ENCODE data around the gene RMND1.
"Not testable (repeated sequence)": the region's sequence is repeated elsewhere in the genome, so short reads cannot be mapped to it uniquely, and the experiment has no call there.

Gene RMND1

GRCh38 chr6:151451950-151452749 is at the start of gene RMND1:
Gene RMND1 (minus strand): TSS chr6:151452126. CDS start chr6:151445811, 6,315 bp downstream.
- peak; percentile 100 for DNase-seq

- no peak for DNase-seq
Observed at GRCh38 chr6:151499551-151499950, 47.6 kb upstream of the RMND1 start.

- DNase-seq: peak; percentile 4
Observed at GRCh38 chr6:151498327-151498726, 46.4 kb upstream of the RMND1 start.

GRCh38 chr6:151497905-151498304 is 46.0 kb upstream of the RMND1 start:
- DNase-seq: no peak

- no peak for DNase-seq
Observed at GRCh38 chr6:151495380-151495779, 43.5 kb upstream of the RMND1 start.

- peak; percentile 23 for DNase-seq
Observed at GRCh38 chr6:151494936-151495320, 43.0 kb upstream of the RMND1 start.

GRCh38 chr6:151494235-151494935 is 42.5 kb upstream of the RMND1 start:
- peak; percentile 48 for DNase-seq

GRCh38 chr6:151493804-151494234 is 41.9 kb upstream of the RMND1 start, which contains the start of gene CCDC170:
Gene CCDC170 (plus strand): TSS chr6:151494017. CDS start chr6:151494129, 112 bp downstream.
- DNase-seq: peak; percentile 25

GRCh38 chr6:151493161-151493803 is 41.4 kb upstream of the RMND1 start:
- no peak for DNase-seq

GRCh38 chr6:151490996-151491395 is 39.1 kb upstream of the RMND1 start:
- no peak for DNase-seq

- peak; percentile 11 for DNase-seq
Observed at GRCh38 chr6:151488226-151488625, 36.3 kb upstream of the RMND1 start.

GRCh38 chr6:151483994-151484393 is 32.1 kb upstream of the RMND1 start:
- DNase-seq: no peak

GRCh38 chr6:151482290-151482689 is 30.4 kb upstream of the RMND1 start:
- peak; percentile 54 for DNase-seq

- DNase-seq: peak; percentile 19
Observed at GRCh38 chr6:151481786-151482185, 29.9 kb upstream of the RMND1 start.

GRCh38 chr6:151478670-151479069 is 26.7 kb upstream of the RMND1 start:
- DNase-seq: no peak

- DNase-seq: no peak
Observed at GRCh38 chr6:151477726-151478125, 25.8 kb upstream of the RMND1 start.

- peak; percentile 53 for DNase-seq
Observed at GRCh38 chr6:151475653-151476523, 24.0 kb upstream of the RMND1 start.

GRCh38 chr6:151464702-151465101 is 12.8 kb upstream of the RMND1 start:
- DNase-seq: no peak

- no peak for DNase-seq
Observed at GRCh38 chr6:151461673-151462072, 9.7 kb upstream of the RMND1 start.

- not testable (repeated sequence) for DNase-seq
Observed at GRCh38 chr6:151455751-151456398, 3.9 kb upstream of the RMND1 start.

GRCh38 chr6:151452750-151453427 is 963 bp upstream of the RMND1 start:
- peak; percentile 12 for DNase-seq
